Liver (tissue), 9 donors: ENCODE results near the gene SYNPR. TPM values are rescaled to one million over a fixed set of nuclear protein-coding genes. Genes with fewer than 3 reads are reported as not detected.

Experiments
- DNase-seq: peaks from one replicate; pipeline ENCODE4 v3.0.0-alpha.2; 2017; ENCODE audit warnings: low spot score
- H3K27ac ChIP-seq, 2 donors: one replicate each; pipeline ENCODE4 v1.7.0; 2013; ENCODE audit warnings: inconsistent platforms in 2 of 2, low read length in 2 of 2, control low read depth in 1 of 2, low read depth in 1 of 2, mild to moderate bottlenecking in 1 of 2
- H3K27me3 ChIP-seq, 4 donors: one replicate each; pipeline versions ENCODE4 v1.6.1 to v1.7.0; 2013; ENCODE audit warnings: low read length in 3 of 4, inconsistent platforms in 1 of 4, mild to moderate bottlenecking in 1 of 4, moderate library complexity in 1 of 4; ENCODE audit not compliant: control insufficient read depth in 4 of 4, insufficient read depth in 4 of 4
- H3K36me3 ChIP-seq, 4 donors: one replicate each; pipeline versions ENCODE4 v1.6.1 to v1.7.0; 2013; ENCODE audit warnings: low read length in 3 of 4, mild to moderate bottlenecking in 3 of 4, low read depth in 1 of 4, moderate library complexity in 1 of 4; ENCODE audit not compliant: control insufficient read depth in 4 of 4, insufficient read depth in 3 of 4
- H3K4me1 ChIP-seq, 4 donors: one replicate each; pipeline versions ENCODE4 v1.6.1 to v1.7.0; 2013; ENCODE audit warnings: low read length in 3 of 4, mild to moderate bottlenecking in 3 of 4, moderate library complexity in 1 of 4; ENCODE audit not compliant: control insufficient read depth in 4 of 4, insufficient read depth in 4 of 4
- H3K4me3 ChIP-seq, 3 donors: one replicate each; pipeline versions ENCODE4 v1.6.1 to v1.7.0; 2013; ENCODE audit warnings: low read length in 3 of 3, control low read depth in 1 of 3, low read depth in 1 of 3, mild to moderate bottlenecking in 1 of 3
- H3K9ac ChIP-seq, 2 donors: one replicate each; pipeline ENCODE4 v1.7.0; 2013; ENCODE audit warnings: low read length in 2 of 2, mild to moderate bottlenecking in 2 of 2, moderate library complexity in 2 of 2, control low read depth in 1 of 2, low read depth in 1 of 2
- H3K9me3 ChIP-seq, 4 donors: one replicate each; pipeline versions ENCODE4 v1.6.1 to v1.7.0; 2013; ENCODE audit warnings: low read length in 3 of 4; ENCODE audit not compliant: control insufficient read depth in 4 of 4
- FOXA2 ChIP-seq: IDR thresholded peaks from 2 replicates; pipeline ENCODE4 v1.6.1; 2016; ENCODE audit warnings: antibody characterized with exemption
- HNF4A ChIP-seq, 2 donors: conservative IDR thresholded peaks; 2 replicates each; pipeline ENCODE4 v1.6.1; 2016; ENCODE audit warnings: antibody characterized with exemption in 2 of 2, mild to moderate bottlenecking in 2 of 2
- HNF4G ChIP-seq: IDR thresholded peaks from 2 replicates; pipeline ENCODE4 v1.6.1; 2016; ENCODE audit warnings: antibody characterized with exemption
- JUND ChIP-seq, 2 donors: IDR thresholded peaks; 2 replicates each; pipeline ENCODE4 v1.6.1; 2016; ENCODE audit warnings: antibody characterized with exemption in 2 of 2
- NR2F2 ChIP-seq: IDR thresholded peaks from 2 replicates; pipeline ENCODE4 v1.6.1; 2016; ENCODE audit warnings: antibody characterized with exemption
- RAD21 ChIP-seq, 2 donors: IDR thresholded peaks; 2 replicates each; pipeline ENCODE4 v1.6.1; 2016; ENCODE audit warnings: antibody characterized with exemption in 2 of 2, mild to moderate bottlenecking in 2 of 2
- RXRA ChIP-seq, 2 donors: IDR thresholded peaks; 2 replicates each; pipeline ENCODE4 v1.6.1; 2017 to 2018; ENCODE audit warnings: antibody characterized with exemption in 2 of 2, mild to moderate bottlenecking in 1 of 2
- SP1 ChIP-seq: IDR thresholded peaks from 2 replicates; pipeline ENCODE4 v1.6.1; 2018; ENCODE audit warnings: antibody characterized with exemption, mild to moderate bottlenecking
- TAF1 ChIP-seq: conservative IDR thresholded peaks from 2 replicates; pipeline ENCODE4 v1.6.1; 2016; ENCODE audit warnings: antibody characterized with exemption, mild to moderate bottlenecking
- WGBS: extraction: QIAGEN DNeasy Blood & Tissue Kit; methylation state at CpG from one replicate; pipeline ENCODE4 v1.1.7; 2013; 5-methylcytosine and 5-hydroxymethylcytosine counted together
- polyA plus RNA-seq, 2 donors: library from polyadenylated mRNA; stranded (reverse) in 1 of 2; unstranded in 1 of 2; fragments of 200-250 nt in 1 of 2; fragments of >200 nt in 1 of 2; fragmentation: Nextera tagmentation in 1 of 2; extraction: Ambion mirVana in 1 of 2; gene quantifications; one replicate each; pipeline versions ENCODE4 v1.2.1 to v1.2.3, GENCODE V29; 2013 to 2015
- total RNA-seq, 2 donors: library from RNA; depleted of rRNA; stranded (reverse); fragments of >200 nt; gene quantifications; one replicate each; pipeline ENCODE4 v1.2.3, GENCODE V29; 2014
- TF ChIP-seq, protein P1 (sequence below): IDR thresholded peaks from 2 replicates; pipeline ENCODE4 v1.6.1; 2016; ENCODE audit warnings: antibody characterized with exemption
- TF ChIP-seq, protein P2 (sequence below): IDR thresholded peaks from 2 replicates; pipeline ENCODE4 v1.6.1; 2016; ENCODE audit warnings: antibody characterized with exemption, mild to moderate bottlenecking
- TF ChIP-seq, protein P3 (sequence below): fragments of 150-350 bp; IDR thresholded peaks from 2 replicates; pipeline ENCODE4 v1.5.1; 2017; ENCODE audit warnings: improper control_type of control experiment, low read depth, low read length; ENCODE audit not compliant: missing input control
- TF ChIP-seq, protein P4 (sequence below): IDR thresholded peaks from 2 replicates; pipeline ENCODE4 v1.6.1; 2016; ENCODE audit warnings: antibody characterized with exemption
- TF ChIP-seq, protein P5 (sequence below): IDR thresholded peaks from 2 replicates; pipeline ENCODE4 v1.6.1; 2016; ENCODE audit warnings: antibody characterized with exemption
- donor health status: healthy.
- donor health status: healthy.
- donor health status: healthy.
- donor health status: healthy.
- donor health status: healthy.

SYNPR gene
- total and polyA plus RNA-seq, 4 donors, result not detected

DNA sequence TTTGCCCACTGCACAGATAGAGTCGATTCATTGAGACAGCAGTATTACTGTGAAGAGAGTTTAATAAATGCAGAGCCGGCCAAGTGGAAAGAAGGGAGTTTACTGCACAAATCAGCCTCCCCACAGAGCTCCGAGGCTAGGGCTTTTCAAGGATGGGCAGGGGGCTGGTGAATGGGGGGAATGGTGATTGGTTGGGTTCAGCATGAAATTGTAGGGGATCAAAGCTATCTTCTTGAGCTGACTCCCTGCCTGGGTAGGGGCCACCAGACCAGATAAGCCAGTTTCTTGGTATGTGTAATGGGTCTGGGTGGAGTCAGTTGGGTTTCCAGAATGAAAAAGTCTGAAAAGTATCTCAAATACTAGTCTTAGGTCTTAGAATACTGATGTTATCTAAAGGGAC, 66.6 kb downstream of the SYNPR start:
- 54% methylated on average over 3 of the region's 3 CpGs for WGBS

More for the DNA sequence above, 66.6 kb downstream of the SYNPR start:
- Histone ChIP-seq H3K9me3 (no peaks in the 10 kb centered on the region), H3K4me3 (no peak overlapping the region), H3K36me3 (no peaks in the 10 kb centered on the region), H3K27ac (no peak overlapping the region), H3K4me1 (peaks cover 0 to 2% (median 0%) of the 10 kb centered on the region in 4 donors), H3K9ac (no peak overlapping the region), H3K27me3 (peaks cover 0 to 19% (median under 1%) of the 10 kb centered on the region in 4 donors)
- TF ChIP-seq, protein P1, sequence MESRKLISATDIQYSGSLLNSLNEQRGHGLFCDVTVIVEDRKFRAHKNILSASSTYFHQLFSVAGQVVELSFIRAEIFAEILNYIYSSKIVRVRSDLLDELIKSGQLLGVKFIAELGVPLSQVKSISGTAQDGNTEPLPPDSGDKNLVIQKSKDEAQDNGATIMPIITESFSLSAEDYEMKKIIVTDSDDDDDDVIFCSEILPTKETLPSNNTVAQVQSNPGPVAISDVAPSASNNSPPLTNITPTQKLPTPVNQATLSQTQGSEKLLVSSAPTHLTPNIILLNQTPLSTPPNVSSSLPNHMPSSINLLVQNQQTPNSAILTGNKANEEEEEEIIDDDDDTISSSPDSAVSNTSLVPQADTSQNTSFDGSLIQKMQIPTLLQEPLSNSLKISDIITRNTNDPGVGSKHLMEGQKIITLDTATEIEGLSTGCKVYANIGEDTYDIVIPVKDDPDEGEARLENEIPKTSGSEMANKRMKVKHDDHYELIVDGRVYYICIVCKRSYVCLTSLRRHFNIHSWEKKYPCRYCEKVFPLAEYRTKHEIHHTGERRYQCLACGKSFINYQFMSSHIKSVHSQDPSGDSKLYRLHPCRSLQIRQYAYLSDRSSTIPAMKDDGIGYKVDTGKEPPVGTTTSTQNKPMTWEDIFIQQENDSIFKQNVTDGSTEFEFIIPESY, result no peak
- no peak for TF ChIP-seq NR2F2
- no peak for TF ChIP-seq SP1
- TF ChIP-seq JUND (IDR thresholded peaks at IDR 0.05), result no peak
- TF ChIP-seq, protein P2, sequence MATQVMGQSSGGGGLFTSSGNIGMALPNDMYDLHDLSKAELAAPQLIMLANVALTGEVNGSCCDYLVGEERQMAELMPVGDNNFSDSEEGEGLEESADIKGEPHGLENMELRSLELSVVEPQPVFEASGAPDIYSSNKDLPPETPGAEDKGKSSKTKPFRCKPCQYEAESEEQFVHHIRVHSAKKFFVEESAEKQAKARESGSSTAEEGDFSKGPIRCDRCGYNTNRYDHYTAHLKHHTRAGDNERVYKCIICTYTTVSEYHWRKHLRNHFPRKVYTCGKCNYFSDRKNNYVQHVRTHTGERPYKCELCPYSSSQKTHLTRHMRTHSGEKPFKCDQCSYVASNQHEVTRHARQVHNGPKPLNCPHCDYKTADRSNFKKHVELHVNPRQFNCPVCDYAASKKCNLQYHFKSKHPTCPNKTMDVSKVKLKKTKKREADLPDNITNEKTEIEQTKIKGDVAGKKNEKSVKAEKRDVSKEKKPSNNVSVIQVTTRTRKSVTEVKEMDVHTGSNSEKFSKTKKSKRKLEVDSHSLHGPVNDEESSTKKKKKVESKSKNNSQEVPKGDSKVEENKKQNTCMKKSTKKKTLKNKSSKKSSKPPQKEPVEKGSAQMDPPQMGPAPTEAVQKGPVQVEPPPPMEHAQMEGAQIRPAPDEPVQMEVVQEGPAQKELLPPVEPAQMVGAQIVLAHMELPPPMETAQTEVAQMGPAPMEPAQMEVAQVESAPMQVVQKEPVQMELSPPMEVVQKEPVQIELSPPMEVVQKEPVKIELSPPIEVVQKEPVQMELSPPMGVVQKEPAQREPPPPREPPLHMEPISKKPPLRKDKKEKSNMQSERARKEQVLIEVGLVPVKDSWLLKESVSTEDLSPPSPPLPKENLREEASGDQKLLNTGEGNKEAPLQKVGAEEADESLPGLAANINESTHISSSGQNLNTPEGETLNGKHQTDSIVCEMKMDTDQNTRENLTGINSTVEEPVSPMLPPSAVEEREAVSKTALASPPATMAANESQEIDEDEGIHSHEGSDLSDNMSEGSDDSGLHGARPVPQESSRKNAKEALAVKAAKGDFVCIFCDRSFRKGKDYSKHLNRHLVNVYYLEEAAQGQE, result no peak
- TF ChIP-seq RAD21 (IDR thresholded peaks at IDR 0.05), result no peak
- no peak for TF ChIP-seq HNF4G
- no peak for TF ChIP-seq HNF4A (conservative IDR thresholded peaks at IDR 0.05)
- no peak for TF ChIP-seq RXRA (IDR thresholded peaks at IDR 0.05)
- TF ChIP-seq TAF1, result no peak
- TF ChIP-seq, protein P3, sequence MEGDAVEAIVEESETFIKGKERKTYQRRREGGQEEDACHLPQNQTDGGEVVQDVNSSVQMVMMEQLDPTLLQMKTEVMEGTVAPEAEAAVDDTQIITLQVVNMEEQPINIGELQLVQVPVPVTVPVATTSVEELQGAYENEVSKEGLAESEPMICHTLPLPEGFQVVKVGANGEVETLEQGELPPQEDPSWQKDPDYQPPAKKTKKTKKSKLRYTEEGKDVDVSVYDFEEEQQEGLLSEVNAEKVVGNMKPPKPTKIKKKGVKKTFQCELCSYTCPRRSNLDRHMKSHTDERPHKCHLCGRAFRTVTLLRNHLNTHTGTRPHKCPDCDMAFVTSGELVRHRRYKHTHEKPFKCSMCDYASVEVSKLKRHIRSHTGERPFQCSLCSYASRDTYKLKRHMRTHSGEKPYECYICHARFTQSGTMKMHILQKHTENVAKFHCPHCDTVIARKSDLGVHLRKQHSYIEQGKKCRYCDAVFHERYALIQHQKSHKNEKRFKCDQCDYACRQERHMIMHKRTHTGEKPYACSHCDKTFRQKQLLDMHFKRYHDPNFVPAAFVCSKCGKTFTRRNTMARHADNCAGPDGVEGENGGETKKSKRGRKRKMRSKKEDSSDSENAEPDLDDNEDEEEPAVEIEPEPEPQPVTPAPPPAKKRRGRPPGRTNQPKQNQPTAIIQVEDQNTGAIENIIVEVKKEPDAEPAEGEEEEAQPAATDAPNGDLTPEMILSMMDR, result no peak
- TF ChIP-seq FOXA2, result no peak
- TF ChIP-seq, protein P4, sequence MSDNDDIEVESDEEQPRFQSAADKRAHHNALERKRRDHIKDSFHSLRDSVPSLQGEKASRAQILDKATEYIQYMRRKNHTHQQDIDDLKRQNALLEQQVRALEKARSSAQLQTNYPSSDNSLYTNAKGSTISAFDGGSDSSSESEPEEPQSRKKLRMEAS, result no peak
- TF ChIP-seq, protein P5, sequence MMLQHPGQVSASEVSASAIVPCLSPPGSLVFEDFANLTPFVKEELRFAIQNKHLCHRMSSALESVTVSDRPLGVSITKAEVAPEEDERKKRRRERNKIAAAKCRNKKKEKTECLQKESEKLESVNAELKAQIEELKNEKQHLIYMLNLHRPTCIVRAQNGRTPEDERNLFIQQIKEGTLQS, result no peak
- DNase-seq, result no peak
